AG09309 (cell line): ENCODE measurements around the gene AACS.

Experiments
- DNase-seq: peaks from one replicate; pipeline ENCODE4 v3.0.0-alpha.2; 2010; ENCODE audit warnings: low read depth
- H3K4me3 ChIP-seq: 2 replicates; pipeline ENCODE4 v1.5.1; 2011; ENCODE audit warnings: mild to moderate bottlenecking, low read depth, low read length, moderate library complexity; ENCODE audit not compliant: control insufficient read depth
- CTCF ChIP-seq: IDR thresholded peaks from 2 replicates; pipeline ENCODE4 v1.5.1; 2011; ENCODE audit warnings: mild to moderate bottlenecking, low read depth, low read length, inconsistent platforms; ENCODE audit not compliant: insufficient read depth, control insufficient read depth; ENCODE audit errors: missing control alignments

Gene AACS

GRCh38 chr12:125160281-125160955 is 95.2 kb downstream of the AACS start:
- no peak for TF ChIP-seq CTCF
- DNase-seq = no peak
- no peak overlapping the region for H3K4me3 ChIP-seq

GRCh38 chr12:125161712-125162022 is 96.4 kb downstream of the AACS start:
- no peak overlapping the region for H3K4me3 ChIP-seq
- TF ChIP-seq CTCF = no peak
- DNase-seq = no peak

GRCh38 chr12:125162489-125163028 is 97.3 kb downstream of the AACS start:
- no peak overlapping the region for H3K4me3 ChIP-seq
- TF ChIP-seq CTCF = no peak
- DNase-seq = no peak

GRCh38 chr12:125163148-125163547 is 97.9 kb downstream of the AACS start:
- DNase-seq = no peak
- no peak for TF ChIP-seq CTCF
- no peak overlapping the region for H3K4me3 ChIP-seq

GRCh38 chr12:125164541-125164940 is 99.3 kb downstream of the AACS start:
- DNase-seq = no peak
- no peak for TF ChIP-seq CTCF
- H3K4me3 ChIP-seq = no peak overlapping the region

GRCh38 chr12:125166041-125166440 is 100.8 kb downstream of the AACS start:
- TF ChIP-seq CTCF = no peak
- no peak overlapping the region for H3K4me3 ChIP-seq
- no peak for DNase-seq
